Transverse colon (tissue), 4 donors: ENCODE data around the gene TMEM239. TPM values are rescaled to one million over a fixed set of nuclear protein-coding genes. Genes with fewer than 3 reads are reported as not detected.

Experiments
- DNase-seq: peaks from one replicate; pipeline ENCODE4 v3.0.0-alpha.2; 2019
- H3K27ac ChIP-seq, 4 donors: fragments of 200-600 bp; sonication (generic); 2 replicates each; pipeline ENCODE4 v1.5.1; 2016 to 2018; ENCODE audit warnings: inconsistent platforms in 4 of 4
- H3K27me3 ChIP-seq: fragments of 200-600 bp; sonication (generic); 2 replicates; pipeline ENCODE4 v1.5.1; 2017; ENCODE audit warnings: inconsistent platforms
- H3K36me3 ChIP-seq, 4 donors: fragments of 200-600 bp; sonication (generic); 2 replicates each; pipeline ENCODE4 v1.5.1; 2017 to 2019; ENCODE audit warnings: inconsistent platforms in 4 of 4
- H3K4me1 ChIP-seq, 4 donors: fragments of 200-600 bp; sonication (generic); 2 replicates each; pipeline ENCODE4 v1.5.1; 2017 to 2020; ENCODE audit warnings: inconsistent platforms in 4 of 4
- H3K4me3 ChIP-seq, 4 donors: fragments of 200-600 bp; sonication (generic); 1 replicate in 1 of 4; 2 replicates in 3 of 4; pipeline versions ENCODE4 v1.5.1 to v1.6.1; 2017 to 2019; ENCODE audit warnings: inconsistent platforms in 4 of 4
- H3K9me3 ChIP-seq, 2 donors: fragments of 200-600 bp; sonication (generic); 2 replicates each; pipeline ENCODE4 v1.5.1; 2017 to 2019; ENCODE audit warnings: inconsistent platforms in 2 of 2
- EP300 ChIP-seq: sonication (generic); formaldehyde crosslinking; IDR thresholded peaks from one replicate; pipeline ENCODE4 v1.6.1; 2017; ENCODE audit warnings: antibody characterized with exemption, low read depth
- POLR2A ChIP-seq: fragments of 450-650 bp; IDR thresholded peaks from one replicate; pipeline ENCODE4 v1.6.1; 2016; ENCODE audit warnings: antibody characterized with exemption, mild to moderate bottlenecking, moderate library complexity
- POLR2AphosphoS5 ChIP-seq, 3 donors: sonication (generic); formaldehyde crosslinking; IDR thresholded peaks; one replicate each; pipeline ENCODE4 v1.6.1; 2016; ENCODE audit warnings: antibody characterized with exemption in 3 of 3
- WGBS, 2 donors: methylation state at CpG; one replicate each; pipeline ENCODE4 v1.1.5; 2018; ENCODE audit warnings: low coverage in 1 of 2; 5-methylcytosine and 5-hydroxymethylcytosine counted together
- in situ Hi-C, 4 donors: fragments of 200-750 bp; cut with MboI; loops; one replicate each; pipeline versions ENCODE4 v1.15.0 to v1.15.1; 2017; ENCODE audit warnings: low sequenced_read_pairs in 3 of 4, low pct_ligation_motif_present in 1 of 4, low pct_unique_long_range_greater_than_20kb in 1 of 4
- intact Hi-C: fragments of 100-400 bp; cut with DNase I; formaldehyde crosslinking; loops from one replicate; pipeline ENCODE4 v1.15.1; 2023; ENCODE audit warnings: low total_unique reads
- total RNA-seq, 4 donors: library from RNA; depleted of rRNA; stranded (reverse); fragments of >200 nt; gene quantifications; one replicate each; pipeline ENCODE4 v1.1.0, GENCODE V29; 2016
- TF ChIP-seq, protein P1 (sequence below), 5 experiments: fragments of 200-600 bp in 3 of 5; fragments of 450-650 bp in 2 of 5; sonication (generic) in 3 of 5; IDR thresholded peaks; 1 replicate in 2 of 5; 2 replicates in 3 of 5; pipeline ENCODE4 v1.5.1; 2016 to 2017; ENCODE audit warnings: antibody characterized with exemption in 5 of 5, inconsistent platforms in 3 of 5, mild to moderate bottlenecking in 2 of 5, moderate library complexity in 1 of 5

The TMEM239 gene
- total RNA-seq, 4 donors from 2014 or later, result not detected

- 0 to 5% methylated on average over 8 to 19 of the region's 52 CpGs for WGBS, 2 donors
- peaks cover 83% of the 10 kb centered on the region for H3K27me3 ChIP-seq
- DNase-seq, result no peak
- no peaks in the 10 kb centered on the region for H3K9me3 ChIP-seq
- H3K36me3 ChIP-seq, result no peaks in the 10 kb centered on the region
- in situ Hi-C loops (no loop called here), intact Hi-C loops (no loop called here)
- peak within 1 kb of the TSS in 2 of 4 donors; percentile 21 to 38 for H3K4me3 ChIP-seq
- TF ChIP-seq, protein P1, sequence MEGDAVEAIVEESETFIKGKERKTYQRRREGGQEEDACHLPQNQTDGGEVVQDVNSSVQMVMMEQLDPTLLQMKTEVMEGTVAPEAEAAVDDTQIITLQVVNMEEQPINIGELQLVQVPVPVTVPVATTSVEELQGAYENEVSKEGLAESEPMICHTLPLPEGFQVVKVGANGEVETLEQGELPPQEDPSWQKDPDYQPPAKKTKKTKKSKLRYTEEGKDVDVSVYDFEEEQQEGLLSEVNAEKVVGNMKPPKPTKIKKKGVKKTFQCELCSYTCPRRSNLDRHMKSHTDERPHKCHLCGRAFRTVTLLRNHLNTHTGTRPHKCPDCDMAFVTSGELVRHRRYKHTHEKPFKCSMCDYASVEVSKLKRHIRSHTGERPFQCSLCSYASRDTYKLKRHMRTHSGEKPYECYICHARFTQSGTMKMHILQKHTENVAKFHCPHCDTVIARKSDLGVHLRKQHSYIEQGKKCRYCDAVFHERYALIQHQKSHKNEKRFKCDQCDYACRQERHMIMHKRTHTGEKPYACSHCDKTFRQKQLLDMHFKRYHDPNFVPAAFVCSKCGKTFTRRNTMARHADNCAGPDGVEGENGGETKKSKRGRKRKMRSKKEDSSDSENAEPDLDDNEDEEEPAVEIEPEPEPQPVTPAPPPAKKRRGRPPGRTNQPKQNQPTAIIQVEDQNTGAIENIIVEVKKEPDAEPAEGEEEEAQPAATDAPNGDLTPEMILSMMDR (IDR thresholded peaks at IDR 0.05), result no peak
- TF ChIP-seq POLR2AphosphoS5 (IDR thresholded peaks at IDR 0.05) (no peak), EP300 (no peak), POLR2A (no peak)
- H3K27ac ChIP-seq, result no peak within 1 kb of the TSS
- peaks cover 0 to 20% (median 16%) of the 10 kb centered on the region in 4 donors for H3K4me1 ChIP-seq
Measured at GRCh38 chr20:2800521-2801285, 15.5 kb upstream of the TMEM239 start, which contains the start of gene CPXM1. TSS of gene CPXM1 (minus strand) at chr20:2800627. CDS start at chr20:2800572, 55 bp downstream.

DNA sequence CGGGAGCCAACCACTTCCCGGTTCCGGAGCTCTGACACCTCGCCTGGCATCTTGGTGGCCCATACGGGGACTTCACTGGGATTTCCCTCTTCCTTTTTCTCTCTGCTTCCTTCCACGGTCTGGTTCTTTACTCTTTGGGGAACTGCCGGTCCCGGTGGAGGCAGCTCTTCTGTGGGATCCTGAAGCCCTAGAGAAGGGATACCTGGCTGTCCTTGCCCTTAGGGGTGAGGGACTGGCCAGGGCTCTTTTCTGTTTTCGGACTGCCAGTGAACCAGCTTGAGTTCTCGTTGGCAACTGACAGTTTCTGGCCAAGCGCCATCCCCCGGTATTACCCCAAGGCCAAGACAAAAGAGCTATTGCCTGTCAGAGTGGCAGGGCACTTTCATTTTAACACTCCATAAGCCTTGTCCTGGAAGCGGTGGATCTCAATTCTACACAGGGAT is 14.9 kb upstream of the TMEM239 start:
- Histone ChIP-seq H3K27me3 (peaks cover 89% of the 10 kb centered on the region), H3K27ac (no peak overlapping the region), H3K4me3 (no peak overlapping the region), H3K4me1 (peaks cover 0 to 20% (median 16%) of the 10 kb centered on the region in 4 donors), H3K9me3 (no peaks in the 10 kb centered on the region), H3K36me3 (no peaks in the 10 kb centered on the region)
- TF ChIP-seq, protein P1 (IDR thresholded peaks at IDR 0.05), result no peak
- TF ChIP-seq EP300 (no peak), POLR2AphosphoS5 (IDR thresholded peaks at IDR 0.05) (no peak)
- 6 to 12% methylated on average over 9 to 13 of the region's 13 CpGs for WGBS, 2 donors
- no peak for DNase-seq
- in situ Hi-C loops (no loop called here), intact Hi-C loops (no loop called here)

GRCh38 chr20:2804041-2804828 is 11.9 kb upstream of the TMEM239 start:
- no peak for DNase-seq
- no peaks in the 10 kb centered on the region for H3K36me3 ChIP-seq
- H3K27ac ChIP-seq, result no peak overlapping the region
- WGBS, 2 donors, result 70 to 76% methylated on average over 13 to 16 of the region's 16 CpGs
- H3K4me1 ChIP-seq, result peaks cover 0 to 23% (median 17%) of the 10 kb centered on the region in 4 donors
- H3K27me3 ChIP-seq, result peaks cover 84% of the 10 kb centered on the region
- in situ Hi-C loops (no loop called here), intact Hi-C loops (no loop called here)
- H3K9me3 ChIP-seq, result no peaks in the 10 kb centered on the region
- TF ChIP-seq EP300, result no peak
- no peak for TF ChIP-seq POLR2AphosphoS5 (IDR thresholded peaks at IDR 0.05)
- H3K4me3 ChIP-seq, result no peak overlapping the region

DNA sequence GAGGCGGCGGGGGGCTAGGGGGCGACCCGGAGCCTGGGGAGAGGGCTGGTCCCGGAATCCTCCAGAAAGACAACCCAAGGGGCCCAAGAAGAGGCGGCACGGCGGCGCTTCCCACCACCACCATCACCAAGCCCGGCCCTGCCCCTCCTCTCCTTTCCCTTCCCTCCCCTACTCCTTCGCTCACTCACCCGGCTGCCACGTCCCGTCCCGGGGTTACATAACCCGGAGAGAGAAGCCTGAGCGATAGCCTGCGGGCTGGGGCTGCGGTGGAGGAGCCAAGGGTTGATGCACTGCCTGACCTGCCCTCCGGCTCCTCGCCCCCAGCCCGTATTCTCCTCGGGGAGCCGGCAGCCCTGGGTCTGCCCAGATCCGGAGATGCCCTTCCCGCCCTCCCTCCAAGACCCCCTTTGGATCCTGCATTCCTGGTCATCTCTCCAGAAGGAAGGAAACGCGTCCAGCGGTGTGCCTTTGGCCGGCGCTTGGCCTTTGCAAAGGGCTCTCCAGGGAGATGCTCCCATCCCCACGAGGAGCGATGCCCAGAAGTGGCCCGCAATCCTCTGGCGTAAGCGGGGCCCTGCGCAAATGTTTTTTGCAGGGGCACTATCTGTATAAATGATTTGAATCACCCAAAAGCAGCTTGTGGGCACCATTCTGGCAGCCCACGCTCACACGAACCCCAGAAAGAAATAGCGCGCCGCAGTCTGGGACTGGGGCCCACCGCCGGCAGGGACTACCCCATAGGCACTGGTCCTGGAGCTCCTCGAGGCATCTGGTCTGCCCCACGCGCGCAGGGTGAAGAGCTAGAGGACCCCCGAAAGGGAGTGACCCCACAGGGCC is 11.1 kb upstream of the TMEM239 start:
- H3K36me3 ChIP-seq, result no peaks in the 10 kb centered on the region
- no peaks in the 10 kb centered on the region for H3K9me3 ChIP-seq
- DNase-seq, result no peak
- H3K27ac ChIP-seq, result no peak overlapping the region
- in situ Hi-C loops (no loop called here), intact Hi-C loops (no loop called here)
- WGBS, 2 donors, result 56% methylated on average over 49 of the region's 49 CpGs; no CpG with 5 or more reads in 1 of the 2 donors
- H3K27me3 ChIP-seq, result peaks cover 78% of the 10 kb centered on the region
- H3K4me3 ChIP-seq, result no peak overlapping the region
- TF ChIP-seq, protein P1 (IDR thresholded peaks at IDR 0.05), result no peak
- TF ChIP-seq POLR2AphosphoS5 (IDR thresholded peaks at IDR 0.05) (no peak), EP300 (no peak), POLR2A (no peak)
- H3K4me1 ChIP-seq, result peaks cover 0 to 19% (median 13%) of the 10 kb centered on the region in 4 donors
